ENCODE data around the gene AKR7A3.

AKR7A3 gene

DNA sequence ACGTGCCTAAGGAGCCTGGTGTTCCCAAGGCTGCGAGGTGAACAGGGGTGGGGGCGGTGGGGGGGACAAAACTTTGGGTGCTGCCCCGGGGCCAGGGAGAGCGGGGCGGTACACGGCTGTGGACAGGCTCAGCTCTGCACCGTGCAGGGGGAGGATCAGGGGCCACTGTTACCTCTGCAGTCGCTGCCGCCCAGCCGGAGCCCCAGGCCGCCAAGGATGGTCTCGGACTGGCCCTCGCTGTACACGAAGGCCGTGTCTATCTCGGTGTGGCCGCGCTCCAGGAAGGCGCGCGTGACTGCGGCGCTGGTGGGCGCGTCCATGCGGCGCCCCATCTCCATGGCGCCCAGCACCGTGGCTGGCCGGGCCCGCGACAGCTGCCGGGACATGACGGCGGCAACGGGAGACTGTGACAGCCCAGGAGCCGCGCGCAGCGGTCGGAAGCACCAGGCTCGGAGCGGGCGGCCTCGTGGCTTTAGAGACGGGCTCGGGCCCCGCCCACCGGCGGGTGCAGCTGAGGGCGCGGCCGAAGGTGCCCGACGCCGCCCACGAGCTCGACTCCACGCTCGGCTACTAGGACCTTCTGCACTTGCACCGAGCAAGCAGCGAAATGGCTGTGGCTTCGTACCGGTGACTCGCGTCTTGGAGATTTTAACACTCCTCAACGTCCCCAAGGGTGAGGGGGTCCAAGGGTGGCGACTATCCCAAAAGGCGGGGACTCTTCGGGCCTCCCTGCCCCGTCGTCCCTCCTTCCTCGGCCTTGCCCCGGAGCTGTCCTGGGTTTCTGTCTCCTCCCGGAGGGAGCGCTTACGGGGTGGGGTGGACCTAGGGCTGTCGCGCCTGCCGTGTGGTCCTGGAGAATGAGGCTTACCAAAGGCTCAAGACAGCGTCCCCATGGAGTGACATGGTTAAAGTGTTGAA lies at the start of gene AKR7A3:
TSS of gene AKR7A3 (minus strand) at position 447 of the 918 bp plus-strand sequence. CDS start at position 386, 61 bp downstream.
- peak; percentile 41 for DNase-seq (ENCODE audit: low spot score)

DNA sequence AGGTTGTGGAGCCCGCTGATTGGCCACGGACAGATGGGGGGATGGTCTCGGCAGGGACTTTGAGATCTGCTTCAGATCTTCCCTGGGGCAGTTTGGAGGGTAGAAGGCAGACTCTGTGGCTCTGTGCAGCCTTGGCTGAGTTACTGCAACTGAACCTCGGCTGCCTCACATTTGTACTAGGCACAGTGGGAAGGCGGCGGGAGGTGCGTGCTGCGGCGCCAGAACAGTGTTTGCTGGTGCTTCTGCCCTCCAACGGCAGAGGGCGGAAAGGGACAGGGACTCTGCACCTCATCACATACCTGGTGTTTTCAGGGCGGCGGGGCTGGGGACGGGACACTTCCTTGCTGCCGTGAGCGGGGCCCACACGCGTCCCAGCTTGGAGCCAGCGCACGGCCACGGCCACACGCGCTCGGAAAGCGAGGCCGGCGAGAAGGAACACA lies 49.8 kb upstream of the AKR7A3 start:
- no peak for DNase-seq (ENCODE audit: low spot score)

DNA sequence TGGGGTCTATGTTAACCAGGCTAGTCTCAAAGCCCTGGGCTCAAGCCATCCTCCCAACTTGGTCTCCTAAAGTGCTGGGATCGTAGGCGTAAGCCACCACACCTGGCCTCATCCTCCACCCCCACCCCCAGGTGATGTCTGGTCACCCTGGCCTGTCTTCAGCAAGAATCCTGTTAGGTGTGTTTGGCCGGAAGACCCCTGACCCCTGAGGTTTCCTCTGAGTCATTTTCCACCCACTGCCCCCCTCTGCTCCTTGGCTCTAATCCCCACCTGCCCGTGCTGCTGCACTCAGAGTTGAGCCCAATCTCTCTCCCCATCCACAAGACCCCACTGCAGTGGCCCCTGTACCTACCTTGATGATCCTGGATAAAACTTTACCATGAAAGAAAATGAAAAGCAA lies 48.7 kb upstream of the AKR7A3 start:
- DNase-seq (ENCODE audit: low spot score) = no peak

DNA sequence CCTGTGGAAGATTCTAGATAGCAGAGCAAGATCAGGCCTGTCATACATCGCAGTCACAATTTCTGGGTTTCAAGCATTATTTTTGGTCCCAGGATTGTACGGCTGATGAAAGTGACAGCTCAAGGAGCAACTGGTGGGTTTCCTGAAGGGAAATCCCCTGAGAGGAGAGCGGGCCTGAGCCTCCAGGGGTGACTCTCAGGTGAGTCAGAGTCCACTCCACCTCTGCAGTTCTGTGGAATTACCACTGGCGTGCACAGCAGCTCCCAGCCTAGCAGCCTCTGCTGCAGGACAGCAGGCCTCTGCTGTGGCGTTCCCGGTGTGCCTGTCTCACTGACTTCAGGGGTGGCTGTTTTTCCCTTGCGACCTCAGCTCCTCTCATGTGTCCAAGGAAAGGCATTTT lies 48.0 kb upstream of the AKR7A3 start:
- no peak for DNase-seq (ENCODE audit: low spot score)

DNA sequence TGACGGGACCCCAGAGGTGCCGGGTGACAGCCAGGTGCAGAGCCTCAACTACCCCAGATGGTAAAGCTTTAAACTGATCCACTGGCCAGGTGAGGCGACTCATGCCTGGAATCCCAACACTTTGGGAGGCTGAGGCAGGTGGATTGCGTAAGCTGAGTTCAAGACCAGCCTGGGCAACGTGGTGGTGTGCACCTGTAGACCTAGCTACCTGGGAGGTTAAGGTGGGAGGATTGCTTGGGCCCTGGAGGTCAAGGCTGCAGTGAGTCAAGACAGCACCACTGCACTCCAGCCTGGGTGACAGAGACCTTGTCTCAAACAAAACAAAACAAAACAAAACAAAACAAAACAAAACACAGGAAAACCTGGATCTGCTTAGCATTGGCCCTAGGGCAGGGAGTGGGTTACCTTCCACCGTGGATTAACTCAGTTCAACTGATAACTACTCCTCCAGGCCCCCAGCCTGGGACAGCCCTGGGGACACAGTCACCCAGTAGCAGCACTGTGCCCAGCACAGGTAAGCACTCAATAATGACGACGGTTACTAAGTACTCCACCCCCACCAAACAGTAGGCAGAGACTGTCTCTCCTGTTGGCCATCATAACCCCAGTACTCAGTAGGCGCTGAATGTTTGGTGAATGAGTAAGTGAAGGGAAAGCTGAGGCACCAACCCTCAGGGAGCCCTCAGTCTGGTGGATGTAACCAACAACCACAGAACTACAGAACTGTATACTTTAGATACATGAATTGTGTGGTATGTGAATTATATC lies 45.2 kb upstream of the AKR7A3 start:
- DNase-seq (ENCODE audit: low spot score) = no peak

DNA sequence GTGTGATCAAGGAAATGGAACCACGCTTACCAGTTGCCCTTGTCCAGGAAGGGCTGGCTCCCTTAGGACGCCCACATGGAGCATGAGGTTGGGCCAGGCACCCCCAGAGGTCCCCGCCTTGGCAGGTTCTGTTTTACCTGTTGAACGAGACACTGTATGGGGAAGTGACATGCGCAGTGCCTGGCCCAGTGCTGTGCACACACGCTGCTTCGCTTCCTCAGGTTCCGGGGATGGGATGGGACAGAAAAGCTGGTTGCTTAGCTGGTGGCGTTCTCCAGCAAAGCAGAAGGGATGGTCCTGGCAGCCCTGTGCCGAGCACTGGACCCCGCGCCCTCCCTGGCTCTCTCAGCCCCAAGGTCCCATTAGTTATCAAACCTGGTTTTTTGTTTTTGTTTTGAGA lies 44.3 kb upstream of the AKR7A3 start:
- DNase-seq (ENCODE audit: low spot score) = no peak

DNA sequence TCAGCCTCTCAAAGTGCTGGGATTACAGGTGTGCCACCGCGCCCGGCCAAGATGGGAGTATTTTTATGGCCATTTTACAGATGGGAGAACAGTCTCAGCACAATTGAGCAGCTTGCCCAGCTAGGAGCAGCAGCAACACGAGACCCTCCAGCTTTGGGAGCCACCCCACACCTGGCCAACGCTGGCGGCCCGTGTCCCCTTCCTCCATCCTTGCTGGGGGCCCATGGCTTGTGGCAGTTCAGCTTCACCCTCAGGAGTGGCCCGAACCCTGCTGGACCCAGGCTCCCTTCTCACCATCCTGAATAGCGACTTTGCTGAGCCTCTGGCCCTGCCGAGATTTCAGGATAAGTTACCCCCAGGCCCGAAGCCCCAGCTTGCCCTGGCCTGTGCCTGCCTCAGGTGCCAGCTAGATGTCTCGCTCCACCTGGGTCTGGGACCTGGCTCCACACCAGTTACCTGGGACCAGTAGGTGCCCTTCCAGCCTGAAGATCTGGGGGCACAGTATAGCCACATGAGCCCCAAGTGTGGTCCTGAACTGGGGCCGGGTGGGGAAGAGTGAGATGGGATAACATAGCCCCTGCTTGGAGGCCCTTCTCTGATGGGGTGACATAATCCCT lies 42.8 kb upstream of the AKR7A3 start:
- DNase-seq (ENCODE audit: low spot score) = no peak

DNA sequence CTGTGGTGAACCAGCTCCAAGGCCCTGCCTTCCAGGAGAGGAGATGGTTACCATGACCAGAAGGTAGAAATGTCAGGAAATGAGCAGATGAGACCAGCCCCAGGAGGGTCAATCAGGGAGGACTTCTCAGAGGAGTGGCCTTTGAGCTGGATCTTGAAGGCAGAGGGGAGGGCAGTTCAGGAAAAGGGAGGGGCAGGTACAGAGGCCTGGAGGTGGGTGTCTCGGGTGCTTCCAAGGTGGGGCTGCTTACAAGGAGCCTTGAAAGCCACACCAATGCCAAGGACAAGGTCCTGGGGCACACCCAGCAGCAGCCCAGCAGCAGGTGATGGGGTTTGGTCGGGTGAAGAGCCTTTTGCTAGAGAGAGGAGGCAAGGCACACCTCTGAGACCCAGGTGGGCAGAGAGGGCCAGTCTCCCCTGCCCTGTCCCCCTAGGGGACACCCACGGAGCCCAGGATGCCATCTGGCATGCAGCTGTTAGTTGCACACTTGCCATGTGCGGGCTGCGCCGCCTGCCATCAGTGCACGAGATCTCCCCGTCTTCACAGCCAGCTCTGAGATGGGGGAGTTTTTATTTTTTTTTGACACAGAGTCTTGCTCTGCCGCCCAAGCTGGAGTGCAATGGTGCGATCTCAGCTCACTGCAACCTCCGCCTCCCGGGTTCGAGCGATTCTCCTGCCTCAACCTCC lies 42.0 kb upstream of the AKR7A3 start:
- DNase-seq (ENCODE audit: low spot score) = no peak

DNA sequence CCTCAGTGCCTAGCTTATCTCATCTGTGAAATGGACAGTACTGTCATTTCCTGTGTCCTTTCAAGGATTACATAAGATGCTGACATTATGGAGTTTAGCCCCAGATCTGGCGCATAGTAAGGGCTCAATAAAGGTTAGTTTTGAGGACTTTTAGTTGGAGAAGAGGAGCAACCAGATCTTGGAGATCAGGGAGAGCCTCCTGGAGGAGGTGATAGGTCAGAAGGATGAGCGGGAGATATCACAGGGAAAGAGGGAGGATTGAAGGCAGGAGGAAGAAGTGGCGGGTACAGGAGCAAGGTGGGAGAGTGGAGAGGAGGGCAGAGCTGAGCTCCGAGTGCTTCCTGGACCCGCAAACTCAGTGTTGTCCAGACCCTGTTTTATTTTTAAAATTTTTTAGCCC lies 41.0 kb upstream of the AKR7A3 start:
- DNase-seq (ENCODE audit: low spot score) = no peak

DNA sequence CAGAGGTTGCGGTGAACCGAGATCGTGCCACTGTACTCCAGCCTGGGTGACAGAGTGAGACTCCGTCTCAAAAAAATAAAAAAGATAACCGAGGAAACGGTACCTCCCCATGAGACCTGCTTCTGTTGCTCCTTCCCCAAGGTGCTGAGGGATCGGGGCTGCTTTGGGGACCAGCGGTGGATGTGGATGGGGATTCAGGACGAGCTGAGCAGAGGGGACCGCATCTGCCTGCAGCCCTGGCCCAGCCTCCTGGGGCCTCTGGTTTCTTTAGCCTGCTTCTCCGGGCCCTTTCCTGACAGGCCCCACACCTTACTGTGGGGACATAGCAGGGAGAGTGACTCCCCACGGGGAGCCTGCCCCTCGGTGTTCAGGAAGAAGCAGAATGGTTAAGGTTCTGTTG lies 40.6 kb upstream of the AKR7A3 start:
- DNase-seq (ENCODE audit: low spot score) = no peak

DNA sequence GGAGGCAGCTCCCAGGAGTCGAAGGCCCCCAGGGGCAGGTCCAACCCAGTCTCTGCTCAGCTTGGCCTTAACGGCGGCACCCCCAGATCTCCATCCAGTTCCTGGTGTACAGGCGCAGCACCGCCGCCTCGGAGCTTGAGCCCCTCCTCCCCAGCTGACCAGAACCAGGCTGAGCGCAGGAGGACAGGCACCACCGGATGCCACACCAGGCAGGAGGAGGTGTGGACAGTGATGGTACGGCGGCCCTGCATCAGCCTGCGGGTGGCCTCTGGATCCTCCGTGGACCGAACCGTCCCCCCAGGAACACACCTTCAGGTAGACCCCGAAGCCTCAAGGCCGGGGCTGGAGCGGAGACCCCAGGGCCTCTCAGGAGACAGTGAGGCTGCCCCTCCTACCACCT lies 39.9 kb upstream of the AKR7A3 start:
- no peak for DNase-seq (ENCODE audit: low spot score)

DNA sequence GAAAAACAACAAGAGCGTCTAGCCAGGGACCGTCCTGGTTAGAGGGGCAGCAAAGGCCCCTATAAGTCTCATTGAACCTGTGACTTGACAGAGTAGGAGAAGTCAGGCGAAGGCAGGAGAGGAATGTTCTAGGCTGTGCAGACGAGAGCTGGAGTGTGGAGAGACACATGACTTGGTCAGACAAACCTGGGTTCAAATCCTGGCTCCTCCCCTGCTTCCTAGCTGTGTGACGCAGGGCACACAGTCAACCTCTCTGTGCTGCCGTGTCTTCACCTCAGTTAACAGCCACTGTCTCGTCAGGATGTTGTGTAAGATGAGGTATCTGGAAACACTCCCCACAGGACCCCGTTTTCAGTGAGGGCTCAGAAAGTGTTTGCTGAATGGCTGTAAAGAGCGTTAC lies 39.2 kb upstream of the AKR7A3 start:
- DNase-seq (ENCODE audit: low spot score) = no peak

DNA sequence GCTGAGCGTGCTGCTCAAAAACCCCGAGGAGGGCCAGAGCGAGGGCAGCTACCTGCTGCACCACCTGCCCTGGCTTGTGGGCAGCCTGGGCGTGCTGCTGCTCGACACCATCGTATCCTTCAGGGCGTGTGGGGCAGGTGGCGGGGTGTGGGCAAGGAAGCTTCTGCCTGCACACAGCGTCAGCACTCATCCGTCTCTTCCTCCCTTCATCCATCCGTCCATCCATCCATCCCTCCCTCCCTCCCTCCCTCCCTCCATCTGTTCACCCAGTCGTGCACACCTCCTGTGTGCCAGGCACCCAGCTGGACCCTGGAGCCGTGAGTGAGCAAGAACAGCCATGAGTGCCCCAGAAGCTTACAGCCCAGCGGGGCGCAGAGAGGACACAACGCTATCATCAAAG lies 38.7 kb upstream of the AKR7A3 start:
- no peak for DNase-seq (ENCODE audit: low spot score)

DNA sequence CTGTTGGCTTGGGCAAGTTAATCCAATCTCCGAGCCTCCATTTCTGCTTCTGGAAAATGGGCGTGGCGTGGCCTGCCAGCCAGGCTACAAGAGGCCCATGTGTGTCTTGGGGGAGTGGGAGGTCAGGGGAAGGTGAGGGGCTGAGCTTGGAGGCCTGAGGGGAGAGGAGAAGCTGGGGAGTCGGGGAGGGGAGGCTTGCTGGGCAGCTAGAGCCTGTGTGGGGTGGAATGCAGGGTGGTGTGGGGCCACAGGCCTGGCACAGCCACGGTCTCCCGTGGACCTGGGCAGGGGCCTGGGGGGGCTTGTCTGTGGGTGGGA lies 38.1 kb upstream of the AKR7A3 start:
- DNase-seq (ENCODE audit: low spot score) = no peak

DNA sequence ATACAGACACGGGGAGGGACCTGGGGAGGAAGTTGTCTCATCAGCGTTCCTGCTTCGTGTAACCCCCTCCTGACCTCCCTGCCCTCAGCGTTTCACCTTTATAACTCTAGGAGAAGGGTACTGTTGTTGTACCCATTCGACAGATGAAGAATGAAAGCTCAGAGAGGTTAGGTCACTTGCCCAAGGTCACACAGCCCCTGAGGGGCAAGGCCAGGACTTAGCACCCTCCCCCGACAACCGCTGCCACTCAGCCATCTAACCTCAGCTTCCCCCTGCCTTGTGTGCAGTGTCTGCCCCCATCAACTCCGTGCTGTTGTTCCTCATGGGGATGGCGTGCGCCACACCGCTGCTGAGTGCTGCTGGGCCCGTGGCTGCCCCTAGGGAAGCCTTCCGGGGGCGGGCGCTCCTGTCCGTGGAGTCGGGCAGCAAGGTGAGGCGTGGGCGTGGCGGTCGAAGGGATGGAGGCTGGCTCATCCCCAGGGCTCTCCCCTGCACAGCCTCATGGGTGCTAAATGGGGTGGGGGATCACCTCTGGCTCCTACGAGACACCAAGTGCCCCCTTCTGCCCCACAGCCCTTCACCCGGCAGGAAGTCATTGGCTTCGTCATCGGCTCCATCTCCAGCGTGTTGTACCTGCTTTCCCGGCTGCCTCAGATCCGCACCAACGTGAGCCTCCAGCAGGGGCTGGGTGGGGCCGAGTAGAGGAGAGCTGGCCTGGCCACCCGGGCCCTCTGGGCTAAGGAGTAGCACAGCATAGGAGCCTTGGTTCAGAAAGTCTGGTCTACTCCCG lies 37.6 kb upstream of the AKR7A3 start:
- no peak for DNase-seq (ENCODE audit: low spot score)

DNA sequence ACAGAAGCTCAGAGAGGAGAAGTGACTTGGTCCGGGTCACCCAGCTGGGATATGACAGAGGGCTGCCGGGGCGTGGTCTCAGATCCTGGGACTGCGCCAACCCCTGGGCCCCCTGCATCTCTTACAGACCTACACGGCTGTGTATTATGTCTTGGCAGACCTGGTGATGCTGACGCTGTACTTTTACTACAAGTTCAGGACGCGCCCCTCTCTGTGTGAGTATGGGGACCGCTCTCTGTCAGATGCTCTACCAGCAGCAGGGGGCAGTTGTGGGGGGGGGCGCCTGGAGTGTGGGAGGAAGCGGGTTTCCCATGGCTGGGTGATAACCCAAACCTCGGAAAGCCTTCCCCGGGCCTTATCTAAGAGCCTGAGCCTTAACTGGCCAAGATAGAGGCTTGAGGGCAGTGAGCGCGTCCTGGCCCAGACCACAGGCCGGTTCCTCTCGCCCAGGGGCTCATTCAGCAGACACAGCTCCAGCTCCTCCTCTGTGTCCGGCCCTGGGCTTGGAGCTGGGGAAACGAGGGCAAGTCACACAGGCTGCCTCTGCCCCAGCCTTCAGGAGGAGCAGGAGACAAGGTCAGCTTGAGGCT lies 36.9 kb upstream of the AKR7A3 start:
- no peak for DNase-seq (ENCODE audit: low spot score)

DNA sequence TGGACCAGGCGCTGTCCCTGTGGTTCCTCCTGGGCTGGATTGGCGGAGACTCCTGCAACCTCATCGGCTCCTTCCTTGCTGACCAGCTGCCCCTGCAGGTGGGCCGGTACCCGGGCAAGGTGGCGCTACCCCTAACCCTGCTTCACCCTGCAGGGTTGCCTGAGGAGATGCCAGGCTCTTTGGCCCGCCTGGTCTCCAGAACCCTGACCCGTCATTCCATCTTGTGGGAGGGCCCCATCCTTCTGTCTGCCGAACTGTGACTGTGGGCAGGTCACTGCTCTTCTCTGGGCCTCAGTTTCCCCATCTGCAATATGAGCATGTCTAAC lies 36.1 kb upstream of the AKR7A3 start:
- DNase-seq (ENCODE audit: low spot score) = no peak

DNA sequence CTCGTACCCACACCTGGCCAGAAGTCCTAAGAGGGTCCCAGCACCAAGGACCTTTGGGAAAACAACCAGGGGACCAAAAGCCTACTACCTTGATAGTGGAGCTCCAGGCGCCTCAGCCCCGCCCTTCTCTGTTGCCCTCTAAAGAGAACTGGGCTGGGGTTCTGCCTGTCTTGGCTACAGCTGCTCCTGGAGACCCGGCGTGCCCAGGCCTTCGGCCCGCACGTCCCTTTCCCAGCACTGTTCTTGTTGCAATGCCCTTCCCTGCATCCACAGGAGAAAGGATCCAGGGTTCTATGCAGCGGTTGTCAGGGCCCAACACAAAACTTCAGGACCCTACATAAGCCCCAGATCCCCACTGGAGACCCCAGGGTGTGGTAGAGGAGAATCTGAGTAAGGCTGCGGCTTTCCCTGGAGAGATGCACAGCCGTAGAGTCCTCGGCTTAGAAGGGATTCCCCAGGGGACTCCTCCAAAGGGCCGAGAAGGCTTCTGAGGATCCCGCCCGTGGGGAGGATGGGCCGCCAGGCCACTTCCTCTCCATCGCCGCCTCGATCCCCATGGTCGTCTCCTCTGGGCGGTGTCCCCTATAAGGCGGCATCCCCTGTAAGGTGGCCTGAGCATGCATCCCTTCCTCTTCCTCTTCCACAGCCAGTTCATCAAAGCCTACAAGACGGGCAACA lies 35.6 kb upstream of the AKR7A3 start:
- DNase-seq (ENCODE audit: low spot score) = no peak

DNA sequence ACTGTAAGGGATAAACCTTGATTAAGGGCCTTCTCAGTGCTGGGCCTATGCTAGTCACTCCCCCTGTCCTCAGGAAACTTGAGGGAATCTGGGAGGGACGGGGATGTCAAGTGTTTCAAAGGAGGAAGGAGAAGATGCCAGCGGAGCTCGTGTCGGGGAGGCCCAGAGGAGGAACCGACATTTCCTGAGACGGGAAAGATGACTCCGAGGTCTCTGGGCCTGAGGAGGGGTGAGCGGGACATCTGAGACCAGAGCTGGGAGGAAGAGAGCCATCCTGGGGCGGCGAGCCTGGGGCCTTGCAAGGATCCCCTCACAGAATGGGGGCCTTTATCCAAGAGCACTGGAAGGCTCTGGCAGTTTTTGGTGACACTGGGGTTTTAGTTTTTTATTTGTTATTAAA lies 33.9 kb upstream of the AKR7A3 start:
- DNase-seq (ENCODE audit: low spot score) = no peak

DNA sequence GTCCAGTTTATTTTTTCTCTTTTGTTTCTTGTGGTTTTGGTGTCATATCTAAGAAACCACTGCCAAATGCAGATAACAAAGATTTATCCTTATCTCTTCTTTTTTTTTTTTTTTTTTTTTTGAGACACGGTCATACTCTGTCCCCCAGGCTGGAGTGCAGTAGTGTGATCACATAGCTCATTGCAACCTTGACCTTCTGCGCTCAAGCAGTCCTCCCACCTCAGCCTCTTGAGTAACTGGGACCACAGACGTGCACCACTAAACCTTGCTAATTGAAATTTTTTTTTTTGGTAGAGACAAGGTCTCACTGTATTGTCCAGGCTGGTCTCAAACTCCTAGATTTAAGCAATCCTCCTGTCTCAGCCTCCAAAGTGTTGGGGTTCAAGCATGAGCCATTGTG lies 32.5 kb upstream of the AKR7A3 start:
- no peak for DNase-seq (ENCODE audit: low spot score)

DNA sequence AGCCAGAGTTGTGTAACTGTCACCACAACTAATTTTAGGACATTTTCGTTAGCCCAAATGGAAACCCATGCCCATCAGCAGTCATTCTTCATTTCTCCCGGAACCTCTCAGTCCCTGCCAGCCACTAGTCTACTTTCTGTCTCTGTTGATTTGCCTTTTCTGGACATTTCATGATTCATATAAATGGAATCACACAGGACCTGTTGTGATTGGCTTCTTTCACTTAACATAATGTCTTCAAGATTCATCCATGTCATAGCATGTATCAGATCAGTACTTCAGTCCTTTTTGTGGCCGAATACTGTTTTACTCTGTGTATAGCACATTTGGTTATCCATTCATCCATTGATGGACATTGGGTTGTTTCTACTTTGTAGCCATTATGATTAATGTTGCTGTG lies 30.6 kb upstream of the AKR7A3 start:
- DNase-seq (ENCODE audit: low spot score) = no peak
